Upper lobe of left lung (tissue), 4 donors: Measurements from ENCODE around the gene ZFYVE1.

Experiments
- CTCF ChIP-seq, 6 experiments: fragments of 450-650 bp in 4 of 6; fragments of 200-600 bp in 2 of 6; sonication (generic) in 2 of 6; IDR thresholded peaks; one replicate each; pipeline ENCODE4 v1.5.1; 2016 to 2019; ENCODE audit warnings: antibody characterized with exemption in 6 of 6
- POLR2A ChIP-seq, 4 donors: fragments of 450-650 bp; IDR thresholded peaks; one replicate each; pipeline ENCODE4 v1.5.1; 2016 to 2017; ENCODE audit warnings: antibody characterized with exemption in 4 of 4, mild to moderate bottlenecking in 2 of 4

GRCh38 chr14:72982146-72982708, 44.7 kb downstream of the ZFYVE1 start:
- TF ChIP-seq CTCF (IDR thresholded peaks at IDR 0.05): no peak
- no peak for TF ChIP-seq POLR2A (IDR thresholded peaks at IDR 0.05)
